Naive thymus-derived CD4-positive, alpha-beta T cell (primary cell): ENCODE results near the gene BTG3. TPM values are rescaled to one million over a fixed set of nuclear protein-coding genes. Genes with fewer than 3 reads are reported as not detected.

ENCODE experiments used
- ATAC-seq: fragments of 150-1000 bp; cut with Tn5 transposase; 2 replicates; pipeline ENCODE4 v1.10.0; 2021; ENCODE audit warnings: mild to moderate bottlenecking, moderate library complexity
- CTCF ChIA-PET: fragments of 350-600 bp; sonication (Branson Sonifier 250); formaldehyde crosslinking; loops from one replicate; lab custom pipeline; 2021; ENCODE audit warnings: antibody characterized with exemption; lab: Charles Lee
- POLR2A ChIA-PET: fragments of 350-600 bp; sonication (Branson Sonifier 250); formaldehyde crosslinking; loops from one replicate; lab custom pipeline; 2021; ENCODE audit warnings: antibody characterized with exemption, inconsistent platforms; lab: Charles Lee
- DNase-seq, 9 donors: peaks; one replicate each; pipeline versions ENCODE4 v3.0.0 to v3.0.0-alpha.2; 2020 to 2022; ENCODE audit warnings: mixed read lengths in 1 of 9
- H3K27ac ChIP-seq: one replicate; pipeline ENCODE4 v1.7.0; 2013; ENCODE audit warnings: mild to moderate bottlenecking, low read depth, low read length, moderate library complexity
- H3K27me3 ChIP-seq, 2 donors: one replicate each; pipeline ENCODE4 v1.7.0; 2013; ENCODE audit warnings: low read length in 2 of 2, mild to moderate bottlenecking in 2 of 2, moderate library complexity in 2 of 2; ENCODE audit not compliant: control insufficient read depth in 2 of 2, insufficient read depth in 2 of 2
- H3K36me3 ChIP-seq, 3 experiments: 1 replicate in 2 of 3; 2 replicates in 1 of 3; pipeline ENCODE4 v1.7.0; 2013; ENCODE audit warnings: low read length in 3 of 3, mild to moderate bottlenecking in 3 of 3, moderate library complexity in 1 of 3; ENCODE audit not compliant: insufficient read depth in 3 of 3, control insufficient read depth in 2 of 3
- H3K4me1 ChIP-seq, 2 donors: one replicate each; pipeline ENCODE4 v1.7.0; 2013; ENCODE audit warnings: low read length in 2 of 2, mild to moderate bottlenecking in 2 of 2, moderate library complexity in 1 of 2; ENCODE audit not compliant: control insufficient read depth in 2 of 2, insufficient read depth in 2 of 2
- H3K4me3 ChIP-seq: 2 replicates; pipeline ENCODE4 v1.7.0; 2013; ENCODE audit warnings: mild to moderate bottlenecking, low read length
- H3K9me3 ChIP-seq, 3 experiments: 1 replicate in 2 of 3; 2 replicates in 1 of 3; pipeline ENCODE4 v1.7.0; 2013; ENCODE audit warnings: low read length in 3 of 3; ENCODE audit not compliant: control insufficient read depth in 2 of 3
- H3K27ac Mint-ChIP-seq, 9 donors: one replicate each; pipeline ENCODE4 v1.8.0; 2020 to 2022; ENCODE audit warnings: mixed read lengths in 9 of 9, mild to moderate bottlenecking in 8 of 9, moderate library complexity in 5 of 9, inconsistent platforms in 2 of 9
- H3K27me3 Mint-ChIP-seq, 5 donors: one replicate each; pipeline ENCODE4 v1.8.0; 2021 to 2022; ENCODE audit warnings: mixed read lengths in 5 of 5, mild to moderate bottlenecking in 1 of 5
- H3K36me3 Mint-ChIP-seq, 5 donors: one replicate each; pipeline ENCODE4 v1.8.0; 2020 to 2022; ENCODE audit warnings: mixed read lengths in 5 of 5, mild to moderate bottlenecking in 3 of 5, inconsistent platforms in 1 of 5
- H3K4me1 Mint-ChIP-seq, 7 donors: one replicate each; pipeline ENCODE4 v1.8.0; 2020 to 2022; ENCODE audit warnings: mixed read lengths in 7 of 7, mild to moderate bottlenecking in 3 of 7, inconsistent platforms in 1 of 7
- H3K4me3 Mint-ChIP-seq, 10 donors: one replicate each; pipeline ENCODE4 v1.8.0; 2020 to 2022; ENCODE audit warnings: mild to moderate bottlenecking in 10 of 10, mixed read lengths in 10 of 10, moderate library complexity in 6 of 10, inconsistent platforms in 2 of 10
- H3K9me3 Mint-ChIP-seq, 11 donors: one replicate each; pipeline ENCODE4 v1.8.0; 2020 to 2022; ENCODE audit warnings: mixed read lengths in 11 of 11, mild to moderate bottlenecking in 4 of 11, inconsistent platforms in 1 of 11, moderate library complexity in 1 of 11
- intact Hi-C, 2 donors: fragments of 100-400 bp; cut with micrococcal nuclease; formaldehyde crosslinking; loops; one replicate each; pipeline ENCODE4 v1.15.1; 2023
- polyA plus RNA-seq, 2 donors: library from polyadenylated mRNA; unstranded; fragments of 300-500 nt; fragmentation: Illumina TruSeq; gene quantifications; one replicate each; pipeline ENCODE4 v1.2.3, GENCODE V29; 2021
- total RNA-seq, 6 experiments: library from RNA in 5 of 6; stranded (reverse) in 5 of 6; gene quantifications; 1 replicate in 5 of 6; 2 replicates in 1 of 6; pipeline ENCODE4 v1.2.3 and lab custom pipeline; 2021 to 2026

BTG3 gene
- total and polyA plus RNA-seq, 7 experiments from 2014 or later, result 3.2 to 57.3 (median 13.9) TPM

DNA sequence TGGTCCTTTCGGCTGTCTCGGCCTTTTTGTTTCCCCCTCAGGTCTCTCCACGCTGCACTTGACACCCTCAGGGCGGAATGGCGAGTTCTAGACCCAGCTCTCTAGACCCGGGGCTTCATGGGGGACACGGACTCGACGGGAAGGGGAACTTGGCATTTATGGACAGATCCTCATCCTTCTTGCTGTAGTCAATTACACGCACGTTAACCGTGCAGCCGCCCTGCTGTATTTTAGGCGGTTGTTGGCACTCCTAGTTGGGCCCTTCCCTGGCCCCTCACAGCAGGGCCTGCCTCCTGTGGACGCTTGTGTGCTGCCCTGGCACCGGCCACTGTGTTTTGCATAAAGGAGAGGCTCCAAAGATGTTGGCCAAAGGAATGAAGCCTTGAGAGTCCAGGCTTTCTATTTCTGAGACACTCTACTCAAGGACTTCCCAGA is 558 bp upstream of the BTG3 start:
- intact Hi-C loops, result loop anchor here (5.0 kb wide), 1 partner anchor 1881 kb away; no protein-coding TSS in a partner anchor
- ChIA-PET POLR2A (interaction anchor here (1.5 kb wide), 1 partner anchor 206 kb away, joined by 3 read pairs; the partner anchor contains the start of gene C21orf91), CTCF (no interaction called here)
- H3K4me3 ChIP-seq, result peak overlapping the region; percentile 83
- peak overlapping the region; percentile 72 for H3K27ac ChIP-seq
- Mint-ChIP-seq H3K27ac (peak overlapping the region; percentile 73 to 88 (median 84)), H3K27me3 (peaks cover 0 to 2% (median 0%) of the 10 kb centered on the region in 5 donors), H3K4me1 (peaks cover 7 to 56% (median 19%) of the 10 kb centered on the region in 7 donors), H3K4me3 (peak overlapping the region; percentile 75 to 90 (median 86)), H3K9me3 (peaks cover 0 to 3% (median 0%) of the 10 kb centered on the region in 11 donors), H3K36me3 (peaks cover 0 to 11% (median 0%) of the 10 kb centered on the region in 5 donors)
- peaks cover 0 to 10% (median 0%) of the 10 kb centered on the region in 3 experiments for H3K36me3 ChIP-seq
- H3K9me3 ChIP-seq, result no peaks in the 10 kb centered on the region
- DNase-seq (peak in 2 of 9 donors; percentile 3 to 6), ATAC-seq (no peak)
- H3K4me1 ChIP-seq, result peaks cover 0 to 7% of the 10 kb centered on the region in 2 donors
- no peaks in the 10 kb centered on the region for H3K27me3 ChIP-seq

DNA sequence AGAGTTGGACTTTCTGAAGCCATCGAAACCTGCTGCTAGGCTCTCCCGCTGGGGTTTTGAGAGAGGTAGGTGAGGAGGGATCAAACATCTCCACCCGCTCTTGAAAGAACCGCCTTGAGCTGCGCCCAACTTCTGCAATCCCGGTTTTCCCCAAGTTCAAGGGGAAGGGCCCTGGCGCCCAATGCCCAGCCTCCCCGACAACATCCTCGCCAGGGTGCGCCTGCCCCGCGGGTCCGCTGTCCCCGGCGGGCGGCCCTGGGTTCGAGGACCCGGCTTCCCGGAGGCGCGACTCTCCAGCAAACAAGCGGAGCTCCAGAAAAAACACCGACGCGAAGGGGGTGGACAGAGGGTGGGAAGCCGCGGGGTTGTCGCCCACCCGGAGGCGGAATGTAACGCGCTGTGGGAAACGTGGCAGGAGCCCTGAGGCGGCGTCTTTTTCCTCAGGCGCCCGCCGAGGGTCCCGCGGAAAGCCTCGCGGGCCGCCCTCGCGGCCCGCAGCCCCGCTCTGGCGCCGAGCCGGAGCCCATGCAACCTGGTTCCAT is 607 bp downstream of the BTG3 start:
- Mint-ChIP-seq H3K4me3 (peak overlapping the region; percentile 85 to 98 (median 90)), H3K4me1 (peaks cover 7 to 67% (median 19%) of the 10 kb centered on the region in 7 donors), H3K36me3 (peaks cover 0 to 19% (median 5%) of the 10 kb centered on the region in 5 donors), H3K27me3 (no peaks in the 10 kb centered on the region), H3K27ac (peak overlapping the region; percentile 77 to 100 (median 93)), H3K9me3 (peaks cover 0 to 3% (median 0%) of the 10 kb centered on the region in 11 donors)
- ATAC-seq (peak; percentile 10), DNase-seq (peak in 6 of 9 donors; percentile 14 to 51 (median 32))
- H3K27ac ChIP-seq, result peak overlapping the region; percentile 72
- peaks cover 0 to 7% of the 10 kb centered on the region in 2 donors for H3K4me1 ChIP-seq
- peaks cover 0 to 10% (median 0%) of the 10 kb centered on the region in 3 experiments for H3K36me3 ChIP-seq
- H3K9me3 ChIP-seq, result no peaks in the 10 kb centered on the region
- peak overlapping the region; percentile 83 for H3K4me3 ChIP-seq
- H3K27me3 ChIP-seq, result no peaks in the 10 kb centered on the region
- ChIA-PET CTCF (interaction anchor here (1.1 kb wide), 1 partner anchor 100 kb away, joined by 3 read pairs; no protein-coding TSS in a partner anchor), POLR2A (interaction anchor here (1.3 kb wide), 1 partner anchor 206 kb away, joined by 4 read pairs; no protein-coding TSS in a partner anchor)
- intact Hi-C loops, result loop anchor here (1.0 to 5.0 kb wide), 5 partner anchors 26 to 1880 kb away; partner anchors contain the start of gene C21orf91 (in 1 of the 2)

DNA sequence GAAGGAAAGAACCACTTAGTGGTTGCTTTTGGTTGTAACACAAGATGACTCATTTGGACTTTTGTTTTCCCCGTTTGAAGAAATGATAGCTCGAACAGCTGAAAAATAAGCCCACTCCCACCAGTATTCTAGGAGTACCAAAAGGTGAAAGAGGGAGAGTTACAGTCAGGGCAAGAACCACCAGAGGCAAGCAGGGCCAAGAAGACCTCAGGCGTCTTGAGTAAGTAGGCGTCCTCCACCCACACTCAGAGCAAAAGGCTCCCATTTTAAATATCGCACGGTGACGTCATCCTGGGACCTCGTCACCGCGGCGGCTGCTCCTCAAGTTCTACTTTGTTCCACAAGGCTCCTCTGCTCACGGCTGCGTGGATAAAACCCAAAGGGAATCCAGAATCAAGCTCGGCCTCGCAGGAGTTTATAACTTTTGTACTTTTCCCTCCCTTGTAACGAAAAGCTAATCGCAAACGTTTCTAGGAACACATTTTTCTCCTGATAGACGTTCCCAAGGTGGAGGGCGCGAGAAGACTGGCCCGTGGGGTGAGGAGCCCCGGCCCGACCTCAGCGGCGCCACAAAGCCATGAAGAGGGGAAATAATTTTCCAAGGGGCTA is 1.2 kb downstream of the BTG3 start:
- H3K27ac ChIP-seq, result peak overlapping the region; percentile 72
- peak overlapping the region; percentile 77 to 100 (median 93) for H3K27ac Mint-ChIP-seq
- CTCF ChIA-PET, result interaction anchor here (0.6 to 1.1 kb wide), 3 partner anchors 25 to 1278 kb away, joined by 3 to 4 read pairs (median 3); no protein-coding TSS in a partner anchor
- peak overlapping the region; percentile 83 for H3K4me3 ChIP-seq
- no peaks in the 10 kb centered on the region for H3K9me3 ChIP-seq
- H3K9me3 Mint-ChIP-seq, result peaks cover 0 to 3% (median 0%) of the 10 kb centered on the region in 11 donors
- H3K4me1 ChIP-seq, result peaks cover 0 to 7% of the 10 kb centered on the region in 2 donors
- H3K27me3 Mint-ChIP-seq, result no peaks in the 10 kb centered on the region
- peaks cover 0 to 19% (median 5%) of the 10 kb centered on the region in 5 donors for H3K36me3 Mint-ChIP-seq
- H3K4me1 Mint-ChIP-seq, result peaks cover 7 to 65% (median 19%) of the 10 kb centered on the region in 7 donors
- H3K36me3 ChIP-seq, result peaks cover 0 to 10% (median 0%) of the 10 kb centered on the region in 3 experiments
- intact Hi-C loops, result loop anchor here (1.0 to 5.0 kb wide), 10 partner anchors 9 to 1879 kb away; partner anchors contain the start of genes C21orf91 (in 2 of the 2) and CXADR (in 1 of the 2)
- POLR2A ChIA-PET, result interaction anchor here (1.2 to 1.3 kb wide), 3 partner anchors 9 to 207 kb away, joined by 3 to 4 read pairs (median 4); partner anchors contain the start of gene CXADR
- no peaks in the 10 kb centered on the region for H3K27me3 ChIP-seq
- ATAC-seq, result peak; percentile 72
- H3K4me3 Mint-ChIP-seq, result peak overlapping the region; percentile 85 to 98 (median 90)
- DNase-seq, result peak; percentile 57 to 84 (median 73)

DNA sequence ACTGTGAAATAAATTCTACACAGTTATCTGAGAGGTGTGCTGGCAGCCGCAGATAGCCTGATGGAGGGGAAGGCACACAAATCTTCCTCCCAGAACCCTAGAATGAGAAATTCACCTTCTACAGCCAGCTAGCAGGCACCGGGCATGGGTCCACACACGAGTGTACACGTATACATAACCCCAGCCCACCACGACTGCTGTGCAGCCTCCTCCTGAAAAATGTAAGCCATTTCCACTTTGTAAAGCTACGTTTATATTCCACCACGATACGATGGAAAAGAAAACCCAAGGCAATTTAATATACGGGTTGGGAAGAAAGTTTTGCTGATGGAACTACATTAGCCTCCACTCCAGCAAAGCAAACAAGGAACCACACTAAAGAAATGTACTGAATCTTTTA is 1.8 kb downstream of the BTG3 start:
- intact Hi-C loops, result loop anchor here (1.0 to 5.0 kb wide), 7 partner anchors 9 to 1879 kb away; partner anchors contain the start of genes C21orf91 (in 1 of the 2) and CXADR (in 1 of the 2)
- Mint-ChIP-seq H3K4me3 (peak overlapping the region; percentile 85 to 98 (median 90)), H3K9me3 (peaks cover 0 to 3% (median 0%) of the 10 kb centered on the region in 11 donors), H3K27ac (peak overlapping the region; percentile 77 to 100 (median 93)), H3K4me1 (peaks cover 7 to 63% (median 19%) of the 10 kb centered on the region in 7 donors), H3K27me3 (no peaks in the 10 kb centered on the region), H3K36me3 (peaks cover 0 to 19% (median 5%) of the 10 kb centered on the region in 5 donors)
- Histone ChIP-seq H3K36me3 (peaks cover 0 to 10% (median 0%) of the 10 kb centered on the region in 3 experiments), H3K4me1 (peaks cover 0 to 7% of the 10 kb centered on the region in 2 donors), H3K27me3 (no peaks in the 10 kb centered on the region), H3K9me3 (no peaks in the 10 kb centered on the region), H3K27ac (peak overlapping the region; percentile 72), H3K4me3 (peak overlapping the region; percentile 83)
- ChIA-PET POLR2A (interaction anchor here (0.7 to 1.3 kb wide), 4 partner anchors 9 to 207 kb away, joined by 3 to 4 read pairs (median 4); partner anchors contain the start of gene CXADR), CTCF (interaction anchor here (0.6 to 1.7 kb wide), 4 partner anchors 25 to 1277 kb away, joined by 3 to 5 read pairs (median 4); no protein-coding TSS in a partner anchor)
- peak in 1 of 9 donors; percentile 26 for DNase-seq
- no peak for ATAC-seq

DNA sequence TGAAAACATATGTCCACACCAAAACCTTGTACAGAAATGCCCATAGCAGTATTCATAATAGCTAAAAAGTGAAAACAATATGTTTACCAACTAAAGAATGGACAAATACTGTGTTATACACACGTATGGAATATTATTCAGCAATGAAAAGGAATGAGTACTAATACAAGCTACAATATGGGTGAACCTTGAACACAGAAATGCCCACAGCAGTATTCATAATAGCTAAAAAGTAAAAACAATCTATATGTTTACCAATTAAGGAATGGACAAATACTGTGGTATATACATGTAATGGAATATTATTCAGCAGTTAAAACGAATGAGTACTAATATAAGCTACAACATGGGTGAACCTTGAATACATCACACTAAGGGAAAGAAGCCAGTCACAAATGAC is 3.0 kb downstream of the BTG3 start:
- ATAC-seq (no peak), DNase-seq (no peak)
- Histone ChIP-seq H3K4me1 (peaks cover 0 to 7% of the 10 kb centered on the region in 2 donors), H3K9me3 (no peaks in the 10 kb centered on the region), H3K36me3 (peaks cover 0 to 11% (median 0%) of the 10 kb centered on the region in 3 experiments), H3K4me3 (no peak overlapping the region), H3K27ac (no peak overlapping the region), H3K27me3 (no peaks in the 10 kb centered on the region)
- Mint-ChIP-seq H3K36me3 (peaks cover 0 to 20% (median 6%) of the 10 kb centered on the region in 5 donors), H3K4me3 (peak overlapping the region in 4 of 10 donors; percentile 59 to 90 (median 64)), H3K27ac (no peak overlapping the region), H3K9me3 (peaks cover 0 to 3% (median 0%) of the 10 kb centered on the region in 11 donors), H3K4me1 (peaks cover 7 to 56% (median 19%) of the 10 kb centered on the region in 7 donors), H3K27me3 (no peaks in the 10 kb centered on the region)
- POLR2A ChIA-PET, result interaction anchor here (0.5 to 1.3 kb wide), 2 partner anchors 185 to 209 kb away, joined by 3 read pairs; no protein-coding TSS in a partner anchor
- intact Hi-C loops, result loop anchor here (2.0 to 10.0 kb wide), 5 partner anchors 13 to 1877 kb away; partner anchors contain the start of gene CXADR (in 1 of the 2)
- CTCF ChIA-PET, result interaction anchor here (1.7 kb wide), 1 partner anchor 25 kb away, joined by 5 read pairs; no protein-coding TSS in a partner anchor
